ENCODE data around the gene ARRB1. TPM values are rescaled to one million over a fixed set of nuclear protein-coding genes. Genes with fewer than 3 reads are reported as not detected.

ARRB1 gene
- total and polyA plus RNA-seq, 2 of the 13 experiments (the other 11 are each of a cell fraction or from before 2014, with no cell fraction given): 22.5 to 35.7 TPM

GRCh38 chr11:75342966-75343870, 8.2 kb downstream of the ARRB1 start (continued):
- TF ChIP-seq ARID5B (CRISPR knock-in tag; IDR thresholded peaks at IDR 0.05): peak; percentile 67
- no peak for TF ChIP-seq ZFX (CRISPR knock-in tag; IDR thresholded peaks at IDR 0.05; ENCODE audit: low read depth)
- TF ChIP-seq ZNF768 (CRISPR knock-in tag; IDR thresholded peaks at IDR 0.05): no peak
- no peak for TF ChIP-seq RAD21 (CRISPR knock-in tag; IDR thresholded peaks at IDR 0.05)
- TF ChIP-seq ZC3H13 (CRISPR knock-in tag; IDR thresholded peaks at IDR 0.05): no peak
- peak; percentile 33 for TF ChIP-seq CEBPG (CRISPR knock-in tag; IDR thresholded peaks at IDR 0.05)
- TF ChIP-seq ZHX1 (CRISPR knock-in tag; IDR thresholded peaks at IDR 0.05; ENCODE audit: low read depth): peak; percentile 82; the same call in 1 of the 2 replicates
- peak; percentile 24; the same call in 1 of the 2 replicates for TF ChIP-seq THAP11 (CRISPR knock-in tag; IDR thresholded peaks at IDR 0.05)
- no peak for TF ChIP-seq ZNF607 (CRISPR knock-in tag; IDR thresholded peaks at IDR 0.05; ENCODE audit: borderline replicate concordance)
- no peak for TF ChIP-seq NR3C1 (CRISPR knock-in tag; IDR thresholded peaks at IDR 0.05)
- no peak for TF ChIP-seq FOXK2 (IDR thresholded peaks at IDR 0.05)
- no peak for TF ChIP-seq ZFP41 (CRISPR knock-in tag; IDR thresholded peaks at IDR 0.05; ENCODE audit: borderline replicate concordance)
- no peak for TF ChIP-seq TRIM24 (CRISPR knock-in tag; IDR thresholded peaks at IDR 0.05)
- no peak for TF ChIP-seq GMEB2 (CRISPR knock-in tag; IDR thresholded peaks at IDR 0.05; ENCODE audit: low read depth)
- no peak for TF ChIP-seq KDM5A (IDR thresholded peaks at IDR 0.05; ENCODE audit: borderline replicate concordance, low read length)
- no peak for TF ChIP-seq ZFP37 (CRISPR knock-in tag; IDR thresholded peaks at IDR 0.05; ENCODE audit: borderline replicate concordance)
- peak; percentile 82 for TF ChIP-seq ATF2 (CRISPR knock-in tag; IDR thresholded peaks at IDR 0.05)
- TF ChIP-seq SP5 (CRISPR knock-in tag; IDR thresholded peaks at IDR 0.05; ENCODE audit: borderline replicate concordance, low read depth): peak; percentile 54
